ENCODE data around the gene RAB3GAP1.

DNA sequence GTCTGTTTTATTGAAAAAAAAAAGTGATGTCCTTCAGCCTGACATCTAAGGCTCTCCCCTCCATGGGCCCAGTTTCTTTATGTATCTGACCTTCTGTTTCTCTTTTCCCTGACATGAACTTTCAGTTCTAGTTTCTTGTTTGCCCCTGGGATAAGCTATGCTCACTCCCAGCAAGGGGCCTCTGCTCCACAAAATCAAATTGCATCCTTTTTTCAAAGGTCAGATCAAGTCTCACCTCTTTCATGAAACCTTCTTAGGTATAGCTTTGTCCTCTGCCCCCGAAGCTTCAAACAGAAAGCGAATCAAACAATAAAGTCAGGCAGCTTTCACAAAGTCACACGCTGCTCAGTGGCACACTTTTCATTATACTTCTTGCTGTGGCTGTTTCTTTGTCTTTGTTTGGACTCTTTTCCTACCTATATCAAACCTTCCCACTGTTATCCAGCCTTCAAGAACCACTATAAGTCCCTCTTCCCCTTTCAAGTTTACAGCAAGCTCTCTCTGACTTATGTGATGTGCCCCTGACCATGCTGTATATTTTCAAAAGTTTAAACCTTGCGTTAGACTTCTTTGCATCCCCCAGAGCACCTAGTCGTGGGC, 28.1 kb upstream of the RAB3GAP1 start:
- TF ChIP-seq, protein P1, sequence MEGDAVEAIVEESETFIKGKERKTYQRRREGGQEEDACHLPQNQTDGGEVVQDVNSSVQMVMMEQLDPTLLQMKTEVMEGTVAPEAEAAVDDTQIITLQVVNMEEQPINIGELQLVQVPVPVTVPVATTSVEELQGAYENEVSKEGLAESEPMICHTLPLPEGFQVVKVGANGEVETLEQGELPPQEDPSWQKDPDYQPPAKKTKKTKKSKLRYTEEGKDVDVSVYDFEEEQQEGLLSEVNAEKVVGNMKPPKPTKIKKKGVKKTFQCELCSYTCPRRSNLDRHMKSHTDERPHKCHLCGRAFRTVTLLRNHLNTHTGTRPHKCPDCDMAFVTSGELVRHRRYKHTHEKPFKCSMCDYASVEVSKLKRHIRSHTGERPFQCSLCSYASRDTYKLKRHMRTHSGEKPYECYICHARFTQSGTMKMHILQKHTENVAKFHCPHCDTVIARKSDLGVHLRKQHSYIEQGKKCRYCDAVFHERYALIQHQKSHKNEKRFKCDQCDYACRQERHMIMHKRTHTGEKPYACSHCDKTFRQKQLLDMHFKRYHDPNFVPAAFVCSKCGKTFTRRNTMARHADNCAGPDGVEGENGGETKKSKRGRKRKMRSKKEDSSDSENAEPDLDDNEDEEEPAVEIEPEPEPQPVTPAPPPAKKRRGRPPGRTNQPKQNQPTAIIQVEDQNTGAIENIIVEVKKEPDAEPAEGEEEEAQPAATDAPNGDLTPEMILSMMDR (IDR thresholded peaks at IDR 0.05), result no peak
- TF ChIP-seq POLR2A (IDR thresholded peaks at IDR 0.05), result no peak

Measured in adrenal gland (tissue), 5 donors.